ENCODE results near the gene SRSF9.

DNA sequence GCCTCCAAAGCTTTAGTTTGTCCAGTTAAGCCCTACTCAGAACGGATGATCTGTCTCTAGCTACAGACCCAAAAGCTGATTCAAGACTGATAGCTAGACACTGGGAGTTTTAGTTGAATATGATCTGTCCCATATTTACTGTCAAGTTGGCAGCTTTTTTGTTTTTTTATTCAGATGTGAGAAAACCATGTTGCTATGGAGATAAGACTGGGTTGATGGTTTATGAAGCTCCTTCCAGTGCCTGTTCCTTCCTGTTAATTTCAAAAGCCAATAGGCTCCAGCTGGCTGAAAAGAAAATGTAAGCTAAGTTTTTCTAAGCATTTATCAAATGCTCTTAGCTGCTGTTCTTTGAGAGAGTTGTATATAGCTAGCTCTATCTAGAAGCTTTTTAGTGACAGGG is 31.0 kb upstream of the SRSF9 start:
- TF ChIP-seq CTCF (IDR thresholded peaks at IDR 0.05; ENCODE audit: poor library complexity, severe bottlenecking) = no peak
- no peak for TF ChIP-seq EP300 (conservative IDR thresholded peaks at IDR 0.05; ENCODE audit: poor library complexity, severe bottlenecking)
- TF ChIP-seq POLR2AphosphoS5 (IDR thresholded peaks at IDR 0.05) = no peak
- TF ChIP-seq EZH2 (IDR thresholded peaks at IDR 0.05; ENCODE audit: borderline replicate concordance, insufficient read depth, low read length, poor library complexity, severe bottlenecking) = no peak
- TF ChIP-seq TAF1 (IDR thresholded peaks at IDR 0.05; ENCODE audit: low read depth) = no peak
- TF ChIP-seq MXI1 (conservative IDR thresholded peaks at IDR 0.05; ENCODE audit: poor library complexity, severe bottlenecking) = no peak
